Measurements from ENCODE around the gene PLCB4. TPM values are rescaled to one million over a fixed set of nuclear protein-coding genes. Genes with fewer than 3 reads are reported as not detected.
"Not testable (repeated sequence)": the region's sequence is repeated elsewhere in the genome, so short reads cannot be mapped to it uniquely, and the experiment has no call there.

The PLCB4 gene
- total RNA-seq: 0.23 TPM

- DNase-seq (ENCODE audit: low spot score) (no peak), ATAC-seq (no peak)
Measured at GRCh38 chr20:9068841-9069663, at the start of gene PLCB4. Gene PLCB4 (plus strand): TSS chr20:9069087. CDS start chr20:9307815, 238,728 bp downstream.

GRCh38 chr20:9019833-9020232 is 49.1 kb upstream of the PLCB4 start:
- DNase-seq (ENCODE audit: low spot score) (no peak), ATAC-seq (no peak)

- DNase-seq (ENCODE audit: low spot score) (no peak), ATAC-seq (no peak)
Measured at GRCh38 chr20:9021216-9021615, 47.7 kb upstream of the PLCB4 start.

GRCh38 chr20:9021699-9022098 is 47.2 kb upstream of the PLCB4 start:
- ATAC-seq: no peak

GRCh38 chr20:9022376-9022775 is 46.5 kb upstream of the PLCB4 start:
- ATAC-seq (no peak), DNase-seq (ENCODE audit: low spot score) (no peak)

More at GRCh38 chr20:9021699-9022098, 47.2 kb upstream of the PLCB4 start:
- no peak for DNase-seq (ENCODE audit: low spot score)

- no peak for DNase-seq (ENCODE audit: low spot score)
- ATAC-seq: no peak
Measured at GRCh38 chr20:9024606-9025005, 44.3 kb upstream of the PLCB4 start.

- no peak for DNase-seq (ENCODE audit: low spot score)
Measured at GRCh38 chr20:9025011-9025410, 43.9 kb upstream of the PLCB4 start.

GRCh38 chr20:9025643-9026042 is 43.2 kb upstream of the PLCB4 start:
- no peak for DNase-seq (ENCODE audit: low spot score)
- ATAC-seq: no peak

More at GRCh38 chr20:9025011-9025410, 43.9 kb upstream of the PLCB4 start:
- ATAC-seq: no peak

GRCh38 chr20:9027626-9028025 is 41.3 kb upstream of the PLCB4 start:
- DNase-seq (ENCODE audit: low spot score) (no peak), ATAC-seq (no peak)

GRCh38 chr20:9028419-9028818 is 40.5 kb upstream of the PLCB4 start:
- ATAC-seq: no peak
- no peak for DNase-seq (ENCODE audit: low spot score)

- DNase-seq (ENCODE audit: low spot score) (no peak), ATAC-seq (no peak)
Measured at GRCh38 chr20:9031991-9032390, 36.9 kb upstream of the PLCB4 start.

- DNase-seq (ENCODE audit: low spot score) (no peak), ATAC-seq (no peak)
Measured at GRCh38 chr20:9032758-9033157, 36.1 kb upstream of the PLCB4 start.

GRCh38 chr20:9035126-9035525 is 33.8 kb upstream of the PLCB4 start:
- no peak for DNase-seq (ENCODE audit: low spot score)
- no peak for ATAC-seq

- DNase-seq (ENCODE audit: low spot score): no peak
- ATAC-seq: no peak
Measured at GRCh38 chr20:9036593-9036992, 32.3 kb upstream of the PLCB4 start.

- ATAC-seq: no peak
- DNase-seq (ENCODE audit: low spot score): no peak
Measured at GRCh38 chr20:9038791-9039535, 29.9 kb upstream of the PLCB4 start.

GRCh38 chr20:9040863-9041524 is 27.9 kb upstream of the PLCB4 start:
- ATAC-seq (no peak), DNase-seq (ENCODE audit: low spot score) (no peak)

GRCh38 chr20:9043364-9043763 is 25.5 kb upstream of the PLCB4 start:
- DNase-seq (ENCODE audit: low spot score) (no peak), ATAC-seq (no peak)

- ATAC-seq; DNase-seq (ENCODE audit: low spot score): not testable (repeated sequence)
Measured at GRCh38 chr20:9047928-9048327, 21.0 kb upstream of the PLCB4 start.

GRCh38 chr20:9051508-9051907 is 17.4 kb upstream of the PLCB4 start:
- ATAC-seq (no peak), DNase-seq (ENCODE audit: low spot score) (no peak)

GRCh38 chr20:9052136-9052535 is 16.8 kb upstream of the PLCB4 start:
- DNase-seq (ENCODE audit: low spot score): no peak

GRCh38 chr20:9053108-9053507 is 15.8 kb upstream of the PLCB4 start:
- DNase-seq (ENCODE audit: low spot score): no peak
- ATAC-seq: no peak

More at GRCh38 chr20:9052136-9052535, 16.8 kb upstream of the PLCB4 start:
- no peak for ATAC-seq

GRCh38 chr20:9054176-9054575 is 14.7 kb upstream of the PLCB4 start:
- no peak for DNase-seq (ENCODE audit: low spot score)
- no peak for ATAC-seq
